Measurements from ENCODE around the gene CCDC12. TPM values are rescaled to one million over a fixed set of nuclear protein-coding genes. Genes with fewer than 3 reads are reported as not detected.
"Not testable (repeated sequence)": the region's sequence is repeated elsewhere in the genome, so short reads cannot be mapped to it uniquely, and the experiment has no call there.

Gene CCDC12
- total RNA-seq, 1 donor from 2014 or later: 30.9 TPM

DNA sequence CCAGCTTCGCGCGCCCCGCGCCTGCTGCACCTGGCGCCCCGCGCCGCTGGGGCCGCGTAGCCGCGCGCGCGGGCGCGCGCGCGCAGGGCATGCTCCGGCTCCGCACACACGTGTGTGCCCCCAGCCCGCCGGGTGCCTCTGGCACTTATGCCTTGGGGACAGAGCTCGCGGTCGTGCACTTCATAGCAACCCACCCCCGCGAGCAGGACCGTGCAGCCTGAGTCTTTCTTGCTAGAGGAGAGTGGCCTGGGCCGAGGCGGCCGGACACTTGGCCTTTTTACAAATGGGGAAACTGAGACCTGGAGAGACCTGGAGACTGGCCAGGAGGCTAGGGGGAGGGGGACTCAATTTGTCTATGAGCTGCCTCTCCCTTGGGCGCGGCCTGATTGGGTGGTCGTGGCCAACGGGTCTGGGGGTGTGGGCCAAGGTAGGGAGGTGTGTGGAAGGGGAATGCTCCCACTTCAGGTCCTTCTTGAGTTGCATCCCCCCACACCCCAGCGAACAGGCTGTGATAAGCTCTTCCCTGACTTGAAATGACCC lies 3.5 kb upstream of the CCDC12 start:
- no peak for DNase-seq

DNA sequence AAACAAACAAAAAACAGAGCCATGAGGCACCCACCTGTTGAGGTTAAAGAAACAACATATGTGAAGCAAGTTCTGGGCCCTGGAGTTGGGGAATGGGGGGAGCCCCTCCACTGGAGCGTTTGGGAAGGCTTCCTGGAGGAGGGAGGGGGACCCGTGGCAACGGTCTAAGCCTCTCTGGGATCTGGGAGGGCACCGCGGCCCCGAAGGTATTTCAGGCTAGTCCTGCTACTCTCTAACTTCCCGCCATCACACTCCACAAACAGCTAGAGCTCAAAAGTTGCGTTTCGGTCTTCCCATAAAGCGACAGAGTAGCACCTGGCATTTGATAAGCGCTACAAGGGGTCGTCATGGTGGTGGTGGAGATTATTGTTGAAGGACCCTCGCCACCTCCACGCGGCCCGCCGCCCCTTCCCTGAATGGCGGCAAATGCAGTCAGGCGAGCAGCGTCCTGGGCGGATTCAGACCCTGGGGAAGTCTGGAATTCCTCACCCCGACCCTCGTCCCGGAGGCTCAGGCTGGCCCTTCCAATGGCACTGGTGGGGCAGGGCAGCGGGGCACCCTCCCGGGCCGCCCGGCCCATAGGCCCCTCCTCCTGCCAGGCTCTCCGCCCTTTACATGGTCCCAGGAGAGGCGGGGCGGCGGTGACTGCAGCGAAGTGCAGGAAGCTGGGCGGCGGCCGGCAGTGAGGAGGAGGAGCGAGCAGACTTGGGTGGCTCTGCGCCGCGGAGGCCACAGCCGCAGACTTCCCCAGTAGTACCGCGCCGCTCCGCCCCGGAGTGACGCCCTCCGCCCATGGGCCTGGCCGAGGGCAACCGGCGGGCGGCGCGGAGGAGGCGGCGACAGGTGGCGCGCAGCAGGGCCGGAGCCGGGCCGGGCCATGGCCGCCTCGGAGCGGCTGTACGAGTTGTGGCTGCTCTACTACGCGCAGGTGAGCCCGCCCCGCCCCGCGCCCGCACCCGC lies 2.7 kb upstream of the CCDC12 start, which contains the start of gene NBEAL2:
Gene NBEAL2 (plus strand): TSS at position 682 of the 960 bp plus-strand sequence. CDS start 196 bp downstream, at position 878.
- peak; percentile 70 for DNase-seq

DNA sequence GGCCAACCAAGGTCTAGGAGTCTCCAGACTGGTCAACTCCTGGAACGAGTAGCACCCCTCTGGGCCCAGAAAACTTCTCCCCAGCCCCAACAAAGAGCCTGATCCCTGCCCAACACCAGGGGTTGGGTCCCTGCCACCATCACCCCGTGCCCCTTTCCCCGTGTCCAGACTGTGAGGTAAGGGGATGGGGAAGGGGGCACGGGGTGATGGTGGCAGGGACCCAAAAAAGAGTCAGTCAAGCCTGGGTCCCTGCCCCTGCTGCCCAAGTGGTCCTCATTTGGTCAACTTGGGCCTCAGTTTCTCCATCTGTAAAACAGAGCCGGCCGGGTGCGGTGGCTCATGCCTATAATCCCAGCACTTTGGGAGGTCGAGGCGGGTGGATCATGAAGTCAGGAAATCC lies 1.8 kb upstream of the CCDC12 start:
- no peak for DNase-seq

DNA sequence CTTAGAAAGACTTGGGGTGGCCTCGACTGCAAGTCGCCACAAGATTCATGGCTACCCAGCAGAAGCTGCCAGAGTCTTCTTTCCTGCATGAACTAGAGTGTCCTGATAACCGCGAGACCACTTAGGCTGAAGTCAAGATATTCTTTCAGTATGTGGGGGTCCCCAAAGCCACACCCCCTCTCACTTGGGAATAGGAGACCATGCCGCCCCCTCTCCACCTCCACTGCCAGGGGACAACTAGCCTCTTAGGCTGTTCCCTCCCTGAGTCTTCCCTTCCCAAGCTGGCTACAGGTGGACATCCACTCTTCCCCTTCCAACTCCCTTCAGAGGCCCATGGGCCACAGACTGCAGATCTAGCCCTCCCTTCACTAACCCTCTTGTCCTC lies 1.3 kb upstream of the CCDC12 start:
- no peak for DNase-seq

DNA sequence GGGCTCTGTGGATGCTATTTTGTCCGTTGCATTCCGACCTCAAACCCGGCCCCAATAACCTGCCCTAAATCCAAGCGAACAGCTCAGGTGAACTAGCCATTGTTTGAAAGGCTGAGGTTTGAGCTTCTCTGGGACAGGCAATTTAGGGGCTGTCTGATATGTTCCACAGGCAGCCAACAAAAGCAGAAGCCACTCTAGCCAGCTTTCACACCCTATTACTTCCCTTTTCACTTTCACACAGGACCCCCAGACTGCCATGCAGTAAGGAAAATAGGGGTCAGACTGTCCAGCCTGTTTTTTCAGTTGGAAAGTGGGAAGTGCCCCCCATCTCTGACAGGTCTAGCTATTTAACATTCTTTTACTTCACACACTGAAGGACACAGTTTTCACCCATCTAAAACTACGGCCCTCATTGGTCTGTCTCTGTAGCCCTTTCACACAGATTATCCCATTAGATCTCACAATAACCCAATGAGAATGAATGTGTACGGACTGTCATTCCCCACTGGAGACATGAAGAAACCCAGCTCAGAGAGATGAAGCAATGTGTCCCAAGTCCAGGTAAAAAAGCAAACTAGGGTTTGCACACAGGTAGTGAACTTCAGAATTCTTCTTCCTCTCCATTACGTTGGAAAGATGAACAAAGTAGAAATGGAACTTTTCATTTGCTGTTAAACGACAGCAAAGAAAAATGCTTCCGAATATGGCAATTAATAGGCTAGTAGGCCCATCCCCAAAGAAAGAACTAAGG lies 1.9 kb downstream of the CCDC12 start:
- DNase-seq: no peak

DNA sequence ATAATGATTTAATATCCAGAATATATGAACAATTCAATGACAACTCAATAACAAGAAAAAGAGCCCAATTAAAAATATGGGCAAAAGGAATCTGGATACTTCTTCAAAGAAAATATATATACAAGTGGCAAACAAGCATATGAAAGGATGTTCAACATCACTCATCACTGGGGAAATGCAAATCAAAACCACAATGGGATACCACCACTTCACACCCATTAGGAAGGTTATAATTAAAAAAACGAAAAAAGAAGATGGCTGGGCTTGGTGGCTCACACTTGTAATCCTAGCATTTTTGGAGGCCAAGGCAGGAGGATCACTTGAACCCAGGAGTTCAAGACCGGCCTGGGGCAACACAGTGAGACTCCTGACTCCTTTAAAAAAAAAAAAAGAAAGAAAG lies 4.1 kb downstream of the CCDC12 start:
- no peak for DNase-seq

DNA sequence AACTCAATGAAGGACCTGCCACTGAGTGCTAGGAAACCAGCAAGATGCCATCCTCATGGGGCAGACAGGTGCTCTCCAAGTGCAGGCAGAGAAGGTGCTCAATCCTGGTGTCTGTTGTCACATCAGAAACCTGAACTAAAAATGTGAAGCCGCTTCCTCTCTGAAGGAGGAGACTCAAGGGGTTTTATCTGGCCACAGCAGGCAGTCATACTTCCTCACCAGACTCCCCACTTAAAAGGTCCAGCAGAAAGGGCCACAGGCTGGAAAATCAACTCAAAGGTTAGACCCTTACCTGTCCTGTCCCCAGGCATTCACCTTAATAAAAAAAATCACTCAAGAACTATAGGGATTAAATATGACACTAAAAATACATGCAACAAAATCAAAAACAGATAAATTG lies 4.8 kb downstream of the CCDC12 start:
- no peak for DNase-seq

DNA sequence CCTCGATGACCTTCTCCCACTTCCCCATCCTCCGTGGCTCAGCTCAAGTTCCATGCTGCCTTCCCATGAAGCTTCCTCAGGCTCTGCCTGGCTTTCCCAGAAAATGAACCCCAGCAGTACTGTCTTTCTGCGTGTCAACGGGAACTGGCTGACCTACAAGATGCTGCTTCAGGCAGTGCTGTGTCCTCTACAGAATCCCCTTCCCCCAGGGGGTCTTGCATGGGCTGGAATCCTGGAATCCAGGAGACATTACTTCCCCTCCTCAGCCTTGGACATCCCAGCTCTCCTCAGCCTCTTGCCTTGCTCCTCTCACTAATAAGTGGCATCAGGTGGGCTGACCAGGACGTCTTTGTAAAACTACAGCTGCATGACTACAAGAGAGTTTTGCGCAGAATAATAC lies 5.4 kb downstream of the CCDC12 start:
- DNase-seq: no peak

DNA sequence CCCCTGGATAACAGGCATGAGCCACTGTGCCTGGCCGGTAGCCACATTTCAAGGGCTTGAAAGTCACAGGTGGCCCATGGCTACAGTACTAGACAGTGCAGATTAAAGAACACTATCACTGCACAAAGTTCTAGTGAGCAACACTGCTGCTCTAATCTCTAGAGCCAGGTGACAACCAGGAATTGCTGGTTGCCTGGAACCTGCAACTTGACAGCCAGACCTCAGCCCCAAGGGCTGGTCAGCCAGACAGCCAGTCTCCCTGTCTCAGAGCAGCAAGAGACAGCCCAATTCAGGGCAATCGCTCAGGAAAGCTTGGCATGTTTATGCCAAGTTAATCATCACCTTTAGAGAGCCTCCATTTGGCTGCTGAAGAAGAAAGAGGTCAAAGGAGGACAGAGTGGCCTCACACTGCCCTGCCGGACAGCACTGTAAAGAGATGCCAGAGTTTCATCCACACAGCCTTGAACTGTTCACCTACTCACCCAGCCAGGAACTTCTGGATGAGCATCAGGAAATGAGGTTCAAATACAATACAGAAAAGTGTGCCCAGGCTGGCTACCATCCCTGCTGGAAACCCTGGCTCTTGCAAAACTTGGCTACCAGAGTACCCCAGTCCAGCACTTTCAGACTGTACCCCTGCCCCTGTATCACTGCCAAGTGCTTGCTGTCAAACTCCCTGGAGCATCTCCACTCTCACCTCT lies 6.0 kb downstream of the CCDC12 start:
- no peak for DNase-seq

DNA sequence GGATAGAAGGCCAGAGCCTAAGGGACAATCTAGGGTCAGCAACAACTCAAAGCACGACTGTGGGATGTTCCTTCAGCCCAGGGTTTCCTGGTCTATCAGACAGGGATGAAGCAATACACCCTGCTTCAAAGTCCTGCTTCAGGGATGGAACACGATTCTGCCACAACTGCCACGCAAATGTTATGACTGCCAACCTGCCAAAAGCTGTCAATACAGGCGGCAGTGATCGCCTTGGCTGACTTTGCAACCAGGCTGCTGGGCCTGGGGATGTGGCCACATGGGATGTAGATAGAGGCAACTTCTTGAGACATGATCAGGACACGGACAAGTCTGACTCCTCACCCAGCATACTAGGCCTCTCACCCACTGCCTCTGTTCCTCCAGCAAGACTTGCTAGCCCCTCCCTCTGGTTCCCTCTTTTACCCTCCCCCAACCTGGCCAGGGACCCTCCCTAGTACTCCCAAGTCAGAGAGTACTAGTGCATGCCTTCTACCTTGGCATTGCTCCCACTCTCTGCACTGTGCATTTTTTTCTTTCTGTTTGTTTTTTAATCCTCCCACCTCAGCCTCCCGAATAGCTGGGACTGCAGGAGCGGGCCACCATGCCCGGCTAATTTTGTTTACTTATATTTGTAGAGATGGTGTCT lies 7.6 kb downstream of the CCDC12 start:
- no peak for DNase-seq

DNA sequence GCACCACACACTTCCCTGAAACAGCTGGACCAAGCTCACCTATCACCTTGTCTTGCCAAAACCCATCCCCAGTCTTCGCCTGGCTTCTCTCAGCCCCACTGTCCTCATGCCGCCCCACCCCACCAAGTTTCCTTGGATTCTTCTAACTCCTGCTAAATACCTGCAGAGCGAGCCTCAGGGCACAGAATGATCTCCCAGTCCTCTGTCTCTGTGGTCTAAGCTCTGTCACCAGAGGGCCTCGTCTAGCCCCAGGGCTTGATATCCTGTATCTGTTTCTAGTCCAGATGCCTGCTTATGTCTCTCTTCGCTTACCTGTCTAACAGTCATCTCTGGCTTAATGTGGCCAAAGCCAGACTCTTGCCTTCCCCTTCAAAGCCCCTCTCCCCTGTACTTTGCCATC lies 9.7 kb downstream of the CCDC12 start:
- no peak for DNase-seq

DNA sequence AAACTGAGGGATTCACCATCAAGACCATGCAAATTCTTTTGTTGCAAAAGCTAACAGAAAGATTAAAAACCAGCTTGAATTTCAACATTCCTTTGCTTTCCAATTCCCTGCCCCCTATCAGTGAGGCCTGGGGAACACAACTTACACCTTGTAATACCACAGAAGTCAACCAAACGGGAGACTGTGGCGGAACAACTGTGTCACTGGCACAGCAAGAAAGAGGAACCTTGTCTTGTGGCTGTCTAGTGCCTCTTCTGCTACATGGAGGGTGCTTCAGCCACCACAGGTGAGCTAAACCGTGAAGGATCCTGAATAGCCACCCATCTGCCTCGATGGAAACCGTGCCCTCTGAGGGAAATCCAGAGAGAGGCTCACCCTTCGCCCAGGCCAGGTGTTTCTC lies 11.4 kb downstream of the CCDC12 start:
- no peak for DNase-seq

DNA sequence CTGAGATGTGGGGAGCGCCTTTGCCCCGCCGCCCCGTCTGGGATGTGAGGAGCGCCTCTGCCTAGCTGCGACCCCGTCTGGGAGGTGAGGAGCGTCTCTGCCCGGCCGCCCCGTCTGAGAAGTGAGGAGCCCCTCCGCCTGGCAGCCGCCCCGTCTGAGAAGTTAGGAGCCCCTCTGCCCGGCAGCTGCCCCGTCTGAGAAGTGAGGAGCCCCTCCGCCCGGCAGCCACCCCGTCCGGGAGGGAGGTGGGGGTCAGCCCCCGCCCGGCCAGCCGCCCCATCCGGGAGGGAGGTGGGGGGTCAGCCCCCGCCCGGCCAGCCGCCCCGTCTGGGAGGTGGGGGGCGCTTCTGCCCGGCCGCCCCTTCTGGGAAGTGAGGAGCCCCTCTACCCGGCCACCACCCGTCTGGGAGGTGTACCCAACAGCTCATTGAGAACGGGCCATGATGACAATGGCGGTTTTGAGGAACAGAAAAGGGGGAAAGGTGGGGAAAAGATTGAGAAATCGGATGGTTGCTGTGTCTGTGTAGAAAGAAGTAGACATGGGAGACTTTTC lies 12.4 kb downstream of the CCDC12 start:
- not testable (repeated sequence) for DNase-seq

DNA sequence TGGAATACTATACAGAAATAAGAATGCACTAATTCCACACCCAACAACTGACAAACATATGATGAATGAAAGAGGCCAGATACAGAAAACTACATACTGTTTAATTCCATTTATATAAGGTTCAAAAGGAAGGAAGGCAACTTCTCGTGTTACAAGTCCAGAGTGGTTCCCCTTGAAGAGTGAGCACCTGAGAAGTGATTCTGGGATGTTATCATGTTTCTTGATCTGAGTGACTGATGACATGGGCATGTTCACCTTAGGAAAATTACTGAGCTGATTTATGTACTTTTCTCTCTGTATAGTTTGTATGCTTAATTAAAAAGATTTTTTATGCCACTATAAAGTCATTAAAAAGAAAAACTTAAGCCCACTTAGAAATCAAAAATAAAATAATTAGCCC lies 13.6 kb downstream of the CCDC12 start:
- DNase-seq: no peak

DNA sequence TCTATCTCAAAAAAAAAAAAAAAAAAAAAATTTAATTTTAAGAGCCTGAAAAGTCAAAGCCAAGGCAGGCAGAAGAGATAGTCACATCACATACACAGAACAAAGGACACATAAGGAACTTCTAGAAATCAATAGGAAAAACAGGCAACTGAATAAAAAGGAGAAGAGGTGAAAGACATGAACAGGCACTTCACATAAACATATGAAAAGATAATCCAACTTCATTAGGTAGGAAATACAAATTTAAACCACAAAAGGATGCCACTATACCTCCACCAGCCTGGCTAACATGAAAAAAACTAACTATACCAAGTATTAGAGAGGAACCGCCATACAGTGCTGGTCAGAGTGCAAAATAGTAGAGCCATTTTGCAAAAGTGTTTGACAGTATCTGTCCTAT lies 14.1 kb downstream of the CCDC12 start:
- DNase-seq: no peak

DNA sequence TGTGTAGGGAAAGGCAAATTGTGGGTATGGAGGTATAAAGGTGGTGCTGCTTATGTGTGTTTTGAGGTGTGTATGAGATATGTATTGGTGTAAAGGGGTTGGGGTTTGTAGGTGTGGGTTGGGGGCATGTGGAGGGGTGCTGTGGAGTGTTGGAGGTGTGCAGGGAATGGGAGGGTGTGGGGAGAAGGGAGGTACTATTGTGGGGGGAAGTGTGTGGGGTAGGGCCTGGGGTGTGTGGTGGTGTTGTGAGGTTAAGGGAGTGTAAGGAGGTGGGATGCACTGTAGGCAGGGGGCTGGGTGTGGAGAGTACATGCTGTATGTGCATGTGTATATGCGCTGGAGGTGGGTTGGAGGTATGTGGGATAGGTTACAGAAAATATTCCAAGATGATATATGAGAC lies 15.7 kb downstream of the CCDC12 start:
- no peak for DNase-seq

DNA sequence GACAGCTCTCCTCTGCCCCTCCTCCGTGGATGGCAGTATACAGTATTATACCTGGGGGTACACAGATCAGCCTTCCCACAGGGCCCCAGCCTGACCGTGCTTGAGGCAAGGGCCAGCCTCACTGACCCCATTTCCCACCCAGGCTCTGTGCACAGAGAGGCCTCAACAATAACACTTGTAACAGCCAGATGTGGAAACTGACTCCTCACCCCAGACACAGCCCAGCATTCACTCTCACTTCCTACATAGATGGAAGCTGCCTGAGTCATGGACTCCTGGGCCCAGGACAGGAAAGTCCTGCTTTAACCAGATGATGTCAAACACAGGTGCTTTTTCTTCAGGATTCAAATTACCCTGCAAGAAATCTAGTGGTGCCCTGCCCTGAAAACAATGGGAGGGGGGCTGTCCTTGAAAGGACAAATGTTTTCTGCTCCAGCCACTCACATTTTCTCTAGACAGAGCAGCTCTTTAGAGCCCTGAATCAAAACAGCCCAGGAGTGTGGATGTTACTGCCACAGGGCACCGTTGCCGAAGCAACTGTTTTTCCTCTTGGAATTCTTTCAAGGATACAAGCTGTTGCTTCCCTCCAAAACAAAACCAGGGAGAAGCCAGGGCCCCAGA lies 16.4 kb downstream of the CCDC12 start:
- DNase-seq: no peak

DNA sequence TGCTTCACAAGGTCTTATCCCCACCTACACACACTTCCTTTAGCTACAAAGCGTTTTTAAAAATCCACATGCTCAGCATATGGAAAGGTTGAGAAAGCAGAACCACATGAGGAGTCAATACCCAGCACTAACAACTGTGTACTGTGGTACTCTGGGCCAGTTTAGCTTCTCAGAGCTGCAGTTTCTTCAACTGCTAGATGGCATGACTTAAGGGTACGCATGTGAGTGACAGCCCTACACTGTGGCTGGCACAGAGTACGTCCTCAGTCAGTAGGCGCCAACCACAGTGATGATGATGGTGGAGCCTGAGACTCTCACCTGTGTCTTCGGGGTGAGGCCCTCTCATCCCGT lies 17.4 kb downstream of the CCDC12 start:
- no peak for DNase-seq

DNA sequence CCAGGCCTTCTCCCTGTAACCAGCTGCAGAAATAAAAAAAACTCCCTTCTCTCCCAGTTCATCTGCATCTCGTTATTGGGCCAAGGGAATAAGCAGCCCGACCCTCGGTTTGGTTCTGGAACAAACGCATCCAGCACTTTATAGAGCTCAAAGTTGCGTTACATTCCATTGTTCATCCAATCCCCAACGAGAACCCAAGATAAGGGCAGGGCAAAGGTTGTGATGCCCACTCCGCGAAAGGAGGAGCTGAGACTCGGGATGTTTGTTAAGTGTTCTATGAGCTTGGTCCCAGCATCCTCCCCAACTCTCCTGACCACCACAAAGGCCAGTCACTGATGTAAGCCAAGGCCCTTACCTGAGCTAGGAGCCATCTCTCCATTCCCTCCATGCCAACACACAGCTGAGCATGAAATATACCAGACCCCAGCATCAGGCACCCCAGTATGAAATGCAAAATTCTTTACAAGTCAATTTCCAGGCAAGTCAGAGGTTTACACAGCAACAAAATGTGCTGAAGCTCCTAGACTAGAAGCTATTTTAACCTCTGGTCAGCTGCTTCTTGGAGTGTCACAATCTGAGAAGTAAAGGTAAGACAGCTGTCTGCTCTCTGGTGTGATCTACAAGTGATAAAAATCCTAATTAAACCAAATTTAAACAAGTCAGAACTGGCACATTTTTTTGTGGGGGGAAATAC lies 17.9 kb downstream of the CCDC12 start:
- no peak for DNase-seq

DNA sequence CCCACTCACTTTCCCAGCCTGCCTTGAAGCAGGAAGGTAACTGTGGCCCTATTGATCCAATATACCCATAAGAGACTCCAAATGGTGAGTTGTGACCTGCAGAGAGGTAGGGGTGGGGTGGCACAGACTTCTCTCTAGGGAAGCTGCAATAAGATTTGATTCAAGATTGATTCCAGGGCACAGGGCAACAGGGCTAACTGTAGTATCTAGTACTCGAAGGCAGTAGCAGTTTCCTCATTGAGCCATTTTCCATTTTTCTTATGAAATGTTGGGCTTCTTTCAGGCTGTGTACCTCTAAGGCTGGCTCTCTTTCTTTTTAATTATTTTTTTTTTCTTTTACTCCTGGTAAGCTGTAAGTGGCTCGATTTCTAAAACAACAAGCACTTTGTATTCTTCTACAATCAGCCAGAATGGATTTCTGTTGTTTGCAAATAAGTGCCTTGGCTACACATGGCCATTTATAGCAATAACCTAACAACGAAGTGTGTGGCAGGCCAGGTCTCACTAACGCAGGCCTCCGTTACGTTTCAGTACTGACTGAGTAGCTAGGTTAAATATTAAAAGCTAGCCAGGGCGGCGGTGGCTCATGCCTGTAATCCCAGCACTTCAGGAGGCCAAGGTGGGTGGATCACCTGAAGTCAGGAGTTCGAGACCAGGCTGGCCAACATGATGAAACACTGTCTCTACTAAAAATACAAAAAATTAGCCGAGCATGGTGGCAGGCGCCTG lies 19.3 kb downstream of the CCDC12 start:
- no peak for DNase-seq
